HG02571 (cell line): ENCODE data around the gene SERTAD2.

Experiments
- ATAC-seq: cut with Tn5 transposase; IDR thresholded peaks from one replicate; pipeline ENCODE4 v1.9.1; 2021; ENCODE audit warnings: mild to moderate bottlenecking, moderate library complexity; ENCODE audit not compliant: unreplicated experiment

The SERTAD2 gene

DNA sequence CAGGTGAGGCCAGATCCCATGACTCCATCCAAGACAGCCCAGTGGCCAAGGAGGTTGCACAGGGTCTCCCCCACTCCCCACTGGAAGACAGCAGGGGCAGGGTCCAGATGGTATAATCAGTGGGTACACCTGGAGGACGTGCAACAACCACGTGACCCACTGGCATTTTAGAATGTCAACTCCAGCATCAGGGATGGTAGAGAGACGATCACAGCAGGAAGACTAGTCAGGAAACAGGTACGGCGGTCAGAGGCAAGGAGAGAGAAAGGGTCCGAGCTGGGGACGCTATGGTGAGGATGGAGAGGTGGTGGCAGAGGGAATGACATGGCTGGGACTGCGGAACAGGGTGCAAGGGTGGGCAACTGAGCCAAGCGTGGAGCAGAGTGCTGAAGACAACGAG, 23.0 kb downstream of the SERTAD2 start:
- ATAC-seq, result no peak

DNA sequence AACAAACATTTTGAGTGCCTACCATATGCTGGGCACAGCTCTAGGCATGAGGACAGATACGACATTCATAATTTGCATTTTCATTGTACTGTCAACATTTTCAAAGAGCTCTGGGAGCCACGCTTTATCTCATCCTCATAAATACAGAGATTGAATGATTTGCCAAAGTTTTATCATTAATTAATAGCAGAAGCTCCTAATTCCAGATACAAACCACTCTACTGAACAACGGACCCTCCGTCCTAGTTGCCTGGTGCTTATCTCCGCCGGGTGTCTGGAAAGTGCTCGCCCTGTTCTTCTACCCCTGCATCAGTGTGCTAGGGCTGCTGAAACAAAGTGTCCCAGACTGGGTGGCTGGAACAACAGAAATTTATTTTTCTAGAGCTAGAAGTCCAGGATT, 23.8 kb downstream of the SERTAD2 start:
- no peak for ATAC-seq

DNA sequence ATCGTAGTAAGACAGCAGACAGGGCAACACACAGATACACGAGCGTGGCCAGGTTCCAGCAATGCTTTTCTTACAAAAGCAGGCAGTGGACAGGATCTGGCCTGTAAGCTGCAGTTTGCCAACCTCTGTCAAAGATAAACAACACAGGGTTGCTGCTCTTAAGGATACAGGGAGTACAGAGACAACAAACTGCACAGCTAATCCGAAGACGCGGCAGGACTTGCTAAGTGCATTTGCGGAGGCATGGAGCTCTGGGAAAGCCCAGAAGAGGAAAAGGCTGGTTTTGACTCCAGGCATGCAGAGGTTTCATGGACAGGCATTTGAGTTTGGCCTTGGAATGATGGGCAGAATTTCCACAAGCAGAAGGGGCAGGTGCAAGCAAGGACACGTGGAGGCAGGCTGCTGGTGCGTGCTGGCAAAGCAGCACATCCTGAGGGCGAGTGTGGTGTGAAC, 24.4 kb downstream of the SERTAD2 start:
- no peak for ATAC-seq

DNA sequence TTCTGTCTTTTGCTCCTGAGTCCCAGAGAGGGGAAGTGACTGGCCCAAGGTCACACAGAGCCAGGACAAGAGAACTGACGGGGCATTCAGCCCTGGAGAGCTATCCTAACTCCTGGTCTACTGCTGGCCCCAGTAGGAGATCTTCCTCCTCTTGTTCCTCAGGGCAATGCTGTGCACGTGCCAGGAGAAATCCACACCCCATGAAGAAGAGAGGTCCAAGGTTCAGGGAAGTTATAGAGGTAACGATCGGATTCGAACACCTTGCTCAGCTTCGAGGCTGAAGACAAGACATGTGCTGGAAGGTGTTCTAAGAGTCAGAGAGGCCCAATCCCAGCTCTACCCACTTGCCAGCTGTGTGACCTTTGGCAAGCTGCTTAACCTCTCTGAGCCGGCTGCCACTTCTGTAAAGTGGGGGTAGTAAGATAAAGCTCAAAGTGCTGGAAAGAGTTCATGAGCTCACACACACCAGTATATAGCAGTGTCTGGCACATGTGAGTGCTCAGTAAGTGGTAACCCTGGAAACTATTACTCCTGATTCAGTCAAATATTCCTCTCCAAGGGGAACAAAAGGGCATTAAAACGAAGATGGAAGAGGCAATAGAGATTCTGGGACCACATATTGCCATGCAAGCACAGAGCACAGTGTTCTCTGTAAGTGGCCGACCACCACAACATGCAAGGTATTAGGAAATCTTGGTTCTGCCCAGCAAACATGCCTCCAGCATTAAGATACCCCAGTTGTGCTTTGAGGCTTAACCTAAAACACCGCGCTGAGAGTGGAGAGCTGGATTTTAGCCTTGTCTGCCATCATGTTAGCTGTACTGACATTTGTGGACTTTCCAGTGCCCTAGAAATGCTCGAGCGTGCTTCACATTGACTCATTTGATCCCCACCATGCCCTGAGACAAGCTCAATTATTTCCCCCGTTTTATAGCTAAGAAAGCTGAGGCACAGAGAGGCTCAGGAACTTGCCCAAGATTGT, 25.6 kb downstream of the SERTAD2 start:
- no peak for ATAC-seq

DNA sequence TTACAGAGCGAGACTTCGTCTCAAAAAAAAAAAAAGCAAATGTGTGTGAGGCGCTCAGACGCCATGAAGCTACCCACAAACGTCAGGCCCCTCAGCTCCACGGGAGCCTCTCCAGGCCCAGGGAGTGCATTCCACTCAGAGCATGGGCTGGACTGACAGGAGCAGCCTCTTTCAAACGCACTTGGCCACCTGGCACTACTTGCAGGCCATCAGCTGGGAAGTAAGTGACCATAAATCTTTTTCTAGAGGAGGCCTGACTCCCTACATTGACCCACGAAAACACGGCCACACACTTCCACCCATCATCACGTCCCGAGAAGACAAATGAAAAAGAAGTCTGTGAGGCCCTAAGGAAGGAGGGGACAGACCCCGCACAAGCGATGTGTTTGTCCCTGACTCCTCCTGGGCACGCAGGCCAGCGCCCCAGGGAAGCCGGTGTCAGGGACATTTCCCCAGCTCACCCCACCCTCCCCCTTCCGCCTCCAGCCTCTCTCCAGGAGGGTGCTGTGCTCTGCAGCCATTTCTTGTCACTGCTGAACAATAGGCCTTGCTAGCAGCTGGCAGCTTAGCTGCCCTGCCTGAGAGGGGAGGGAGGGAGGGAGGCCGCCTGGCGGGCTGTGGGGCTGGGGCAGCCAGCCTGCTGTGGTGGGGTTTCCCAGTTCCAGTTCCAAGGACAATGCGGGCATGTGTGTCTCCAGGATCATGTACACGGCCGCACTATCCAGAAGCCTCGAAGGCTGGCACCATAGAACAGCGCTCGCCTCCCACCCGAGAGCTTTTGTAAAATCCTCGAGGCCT, 26.6 kb downstream of the SERTAD2 start:
- no peak for ATAC-seq

DNA sequence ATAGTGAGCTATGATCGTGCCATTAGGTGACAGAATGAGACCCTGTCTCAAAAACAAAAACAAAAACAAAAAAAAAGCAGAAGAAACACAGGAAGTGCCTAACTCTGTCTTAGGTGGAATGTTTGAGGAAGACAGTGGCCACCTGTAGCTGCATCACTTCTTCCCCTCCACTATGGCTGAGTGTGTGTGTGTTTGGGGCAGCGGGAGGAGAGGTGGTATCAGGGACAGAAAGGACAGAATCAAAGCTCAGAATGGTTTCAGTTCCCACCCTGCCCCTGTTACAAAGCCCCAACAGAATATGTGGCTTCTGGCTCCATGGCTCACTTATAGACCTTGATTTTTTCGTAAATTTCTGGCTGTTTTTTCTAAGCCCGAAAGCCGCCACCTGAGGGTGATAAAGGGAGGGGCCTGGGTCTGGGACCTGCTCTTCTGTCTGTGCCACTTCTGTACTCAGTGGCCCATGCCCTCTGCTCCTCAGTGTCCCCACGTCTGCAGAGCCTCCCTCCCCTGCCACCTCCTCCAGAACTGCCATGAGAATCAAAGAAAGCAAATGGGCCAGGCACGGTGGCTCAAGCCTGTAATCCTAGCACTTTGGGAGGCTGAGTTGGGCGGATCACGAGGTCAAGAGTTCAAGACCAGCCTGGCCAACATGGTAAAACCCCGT, 27.4 kb downstream of the SERTAD2 start:
- no peak for ATAC-seq

DNA sequence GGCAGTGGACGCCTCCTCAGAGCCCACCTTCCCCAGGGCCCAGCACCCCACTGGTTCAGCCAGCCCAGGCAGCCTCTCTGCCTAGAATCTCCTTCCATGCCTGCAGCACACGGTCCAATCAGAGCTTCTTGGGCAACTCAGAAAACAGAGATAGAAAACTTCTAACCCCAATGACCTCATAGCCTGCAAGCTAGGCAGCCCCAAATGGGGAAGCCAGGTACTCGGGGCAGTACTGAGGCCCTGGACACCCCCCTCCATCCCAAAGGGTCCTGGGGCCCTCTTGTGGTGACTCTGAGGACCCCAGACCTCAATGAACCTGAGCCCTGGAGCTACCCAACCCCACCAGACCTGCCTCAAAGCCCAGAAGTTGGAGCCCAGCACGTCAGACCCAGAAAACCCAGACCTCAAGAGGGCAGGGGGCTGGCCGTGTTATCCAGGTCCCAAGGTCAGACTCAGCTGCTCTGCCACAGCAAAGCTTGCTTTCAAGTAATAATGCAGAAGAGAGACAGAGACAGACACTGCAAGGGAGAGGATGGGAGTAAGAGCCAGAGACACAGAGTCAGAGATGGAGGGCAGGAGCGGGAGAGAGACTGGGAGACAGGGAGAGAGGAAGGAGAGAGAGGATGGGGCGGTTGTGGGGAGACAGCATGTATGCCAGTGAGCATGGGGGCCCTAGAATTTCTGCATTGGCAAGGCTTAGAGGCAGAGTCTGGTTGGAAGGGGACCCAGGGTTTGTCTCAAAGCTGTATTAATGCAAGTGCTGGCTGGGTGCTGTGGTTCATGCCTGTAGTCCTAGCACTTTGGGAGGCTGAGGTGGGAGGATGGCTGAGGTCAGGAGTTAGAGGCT, 28.2 kb downstream of the SERTAD2 start:
- ATAC-seq, result no peak

DNA sequence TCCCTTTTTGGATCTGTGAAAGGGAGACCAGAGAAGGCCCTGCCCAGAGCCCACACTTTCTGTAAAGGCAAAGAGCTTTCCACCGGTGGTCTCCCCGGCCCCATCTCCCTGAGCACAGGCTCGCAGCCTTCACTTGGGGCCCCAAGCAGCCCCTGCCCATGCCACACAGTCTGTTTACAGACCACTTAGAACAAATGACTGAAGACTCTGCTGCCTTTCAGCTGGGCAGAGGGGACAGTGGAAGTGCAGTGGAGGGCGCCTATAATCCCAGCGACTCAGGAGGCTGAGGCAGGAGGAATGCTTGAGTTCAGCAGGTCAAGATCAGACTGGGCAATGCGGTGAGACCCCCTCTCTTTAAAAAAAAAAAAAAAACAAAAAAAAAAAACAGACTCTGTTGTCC, 28.9 kb downstream of the SERTAD2 start:
- ATAC-seq, result no peak

DNA sequence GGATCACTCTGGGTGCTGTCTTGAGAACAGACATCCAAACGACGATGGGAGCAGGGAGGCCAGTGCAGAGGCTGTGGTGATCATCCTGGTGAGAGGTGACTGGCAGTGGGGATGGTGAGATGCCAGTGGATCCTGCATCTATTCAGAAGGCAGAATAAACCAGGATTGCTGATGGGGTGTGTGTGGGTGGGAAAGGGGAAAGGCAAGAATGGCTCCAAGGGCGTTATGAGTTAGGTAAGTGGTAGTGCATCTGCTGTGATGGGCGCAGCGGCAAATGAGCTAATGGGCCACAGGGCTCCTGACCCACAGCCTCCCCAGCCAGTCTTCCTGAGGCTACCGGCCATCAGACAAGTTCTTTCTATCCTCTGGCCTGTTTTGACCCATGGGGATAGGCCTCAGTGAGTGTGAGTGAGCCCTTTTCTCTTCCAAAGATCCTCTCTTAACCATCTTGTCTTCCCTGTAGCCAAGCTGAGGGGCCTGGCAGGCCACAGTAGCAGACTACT, 29.6 kb downstream of the SERTAD2 start:
- no peak for ATAC-seq

DNA sequence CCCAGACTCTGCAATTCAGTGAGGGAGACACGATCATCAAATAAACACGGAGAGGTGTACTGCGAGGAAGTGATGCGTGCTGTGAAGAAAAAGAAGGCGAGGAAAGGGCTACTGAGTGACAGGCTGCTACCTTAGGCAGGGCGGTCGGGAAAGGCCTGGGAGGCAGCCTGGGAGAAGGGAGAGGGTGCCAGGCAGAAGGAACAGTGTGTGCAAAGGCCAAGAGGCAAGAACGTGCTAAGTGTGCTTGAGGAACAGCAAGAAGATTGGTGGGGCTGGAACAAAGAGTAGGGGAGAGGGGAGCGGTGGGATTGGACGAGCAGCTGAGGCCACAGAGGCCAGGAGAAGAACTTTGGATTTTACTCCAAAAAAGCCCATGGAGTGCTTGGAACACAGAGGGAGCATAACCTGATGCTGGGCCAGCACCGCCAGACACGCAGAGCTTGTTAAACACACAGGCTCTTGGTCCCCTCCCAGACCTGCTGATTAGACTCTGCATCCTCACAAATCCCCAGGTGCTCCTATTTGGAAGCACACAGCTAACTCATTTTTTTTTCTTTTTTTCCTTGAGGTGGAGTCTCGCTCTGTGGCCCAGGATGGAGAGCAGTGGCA, 30.4 kb downstream of the SERTAD2 start:
- ATAC-seq, result no peak

DNA sequence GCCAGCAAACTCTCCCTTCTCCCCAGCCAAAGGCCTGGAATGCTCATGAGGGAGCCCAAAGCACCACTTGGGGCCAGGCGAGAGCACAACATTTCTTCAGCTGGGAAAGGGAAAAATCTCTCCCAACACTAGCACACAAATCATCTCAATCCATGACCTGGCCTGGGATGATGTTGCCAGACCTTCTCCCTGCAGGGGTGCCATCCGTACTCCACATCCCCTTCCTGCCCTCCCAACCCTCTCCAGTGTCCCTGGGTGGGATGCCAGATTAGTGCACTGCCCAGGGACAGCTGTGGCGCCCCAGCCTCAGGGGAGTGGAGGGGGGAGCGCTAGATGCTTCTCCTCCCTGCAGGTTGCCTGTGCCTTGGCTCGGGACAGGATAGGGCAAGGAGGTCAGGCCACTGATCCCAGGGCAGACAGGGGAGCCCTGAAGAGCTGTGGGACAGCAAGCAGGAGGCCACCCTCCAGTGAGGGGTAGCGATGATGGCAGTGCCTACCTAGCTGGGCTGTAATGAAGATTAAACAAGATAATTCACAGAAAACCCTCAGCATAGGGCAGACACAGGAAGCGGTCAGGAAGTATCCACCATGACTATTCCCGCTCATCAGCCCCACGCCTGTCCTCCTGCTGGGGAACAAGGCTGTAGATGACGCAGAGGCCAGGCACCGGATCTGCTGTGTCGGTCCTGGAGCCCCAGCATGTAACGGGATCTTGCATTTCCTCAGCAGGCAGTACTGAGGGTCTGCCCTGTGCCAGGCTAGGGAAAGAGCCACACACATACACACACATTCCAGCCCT, 31.1 kb downstream of the SERTAD2 start:
- no peak for ATAC-seq

DNA sequence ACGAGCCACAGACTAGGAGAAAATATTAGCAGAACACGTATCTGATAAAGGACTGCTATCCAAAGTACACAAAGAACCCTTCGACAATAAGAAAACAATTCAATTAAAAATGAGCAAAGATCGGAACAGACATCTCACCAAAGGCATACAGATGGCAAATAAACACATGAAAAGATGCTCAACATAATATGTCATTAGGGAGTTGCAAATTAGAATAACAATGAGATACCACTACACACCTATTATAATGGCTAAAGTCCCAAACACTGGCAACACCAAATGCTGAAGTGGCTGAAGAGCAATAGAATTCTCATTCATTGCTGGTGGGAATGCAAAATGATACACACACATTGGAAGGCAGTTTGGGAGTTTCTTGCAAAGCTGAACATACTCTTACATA, 33.1 kb downstream of the SERTAD2 start:
- no peak for ATAC-seq

DNA sequence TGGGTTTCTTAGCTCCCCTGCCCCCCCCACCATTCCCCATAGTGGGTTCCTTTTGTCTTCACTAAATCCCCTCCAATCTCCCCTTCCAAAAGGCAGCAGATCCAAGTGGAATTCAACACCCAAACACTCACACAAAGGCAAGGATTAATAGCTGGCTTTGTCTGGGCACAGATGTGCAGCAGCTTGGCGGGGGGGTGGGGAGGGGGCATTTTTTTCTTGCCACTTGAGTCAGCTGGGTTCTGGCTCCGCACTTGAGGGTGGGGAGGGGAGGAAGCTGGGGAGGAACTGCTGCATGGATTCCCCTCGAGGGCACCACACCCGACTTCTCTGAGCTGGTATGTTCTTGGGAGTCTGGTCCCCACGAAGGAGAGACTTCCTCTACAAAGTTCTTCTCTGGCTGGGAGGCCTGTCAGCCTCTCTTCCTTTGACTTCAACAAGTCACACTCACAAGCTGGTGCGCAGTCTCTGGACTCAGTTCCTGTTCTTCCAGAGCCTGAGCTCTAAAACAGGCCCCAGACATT, 36.0 kb downstream of the SERTAD2 start:
- no peak for ATAC-seq

DNA sequence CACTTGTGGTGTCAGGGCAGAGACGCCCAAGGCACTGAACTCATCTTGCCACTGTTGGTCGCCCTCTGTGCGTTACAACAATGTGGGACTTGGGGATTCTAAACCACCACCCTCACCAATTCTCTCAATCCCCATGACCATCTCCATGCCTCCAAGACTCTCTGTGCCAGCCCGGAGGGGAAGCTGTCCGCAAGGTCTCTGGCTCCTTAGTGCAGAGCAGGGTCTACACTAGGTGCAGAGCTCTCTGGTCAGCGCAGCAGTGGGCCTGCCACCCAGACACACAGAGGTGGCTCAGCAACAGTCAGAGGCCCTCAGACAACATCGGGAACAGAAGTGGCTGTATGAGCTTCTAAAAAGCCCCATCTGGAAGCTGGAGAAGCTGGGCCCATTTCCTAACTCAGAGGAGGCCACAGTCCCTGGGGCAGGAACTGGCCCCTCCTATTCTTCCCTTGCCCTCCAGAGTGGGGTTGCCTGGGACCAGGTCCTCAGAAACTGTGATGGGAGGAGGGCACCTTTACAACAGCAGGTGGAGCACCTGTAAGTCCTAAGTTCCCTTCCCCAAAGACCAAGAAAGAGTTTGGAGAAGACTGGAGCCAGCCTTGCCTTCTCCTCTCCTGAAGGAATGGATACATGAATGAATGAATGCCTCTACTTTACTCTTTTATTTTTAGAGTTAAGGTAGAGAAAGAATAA, 37.7 kb downstream of the SERTAD2 start:
- no peak for ATAC-seq

DNA sequence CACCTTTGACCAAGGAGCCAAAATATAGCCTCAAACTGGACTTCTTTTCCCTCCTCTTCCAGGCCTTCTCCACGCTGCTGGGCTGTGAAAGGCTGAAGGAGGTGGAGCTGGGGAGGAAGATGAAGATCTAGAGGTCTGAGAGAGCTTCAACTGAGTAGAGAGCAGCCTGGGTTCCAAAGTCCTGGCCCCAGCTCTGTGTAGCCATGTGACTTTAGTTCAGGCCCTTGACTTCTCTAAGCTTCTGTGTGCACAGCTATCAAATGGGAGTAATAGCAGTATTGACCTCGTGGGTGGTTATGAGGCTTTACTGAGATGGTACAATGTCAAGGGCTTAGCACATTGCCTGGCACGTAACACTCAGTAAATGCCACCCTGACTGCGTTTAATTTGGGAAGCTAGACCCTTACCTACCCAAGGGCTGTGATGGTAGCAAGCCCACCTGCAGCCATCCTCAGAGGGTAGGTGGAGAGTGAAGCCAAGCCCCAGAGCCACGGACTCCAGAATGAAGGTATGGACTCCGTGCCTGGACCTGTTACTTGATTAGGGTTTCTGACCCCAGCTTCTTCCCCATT, 38.4 kb downstream of the SERTAD2 start:
- no peak for ATAC-seq

DNA sequence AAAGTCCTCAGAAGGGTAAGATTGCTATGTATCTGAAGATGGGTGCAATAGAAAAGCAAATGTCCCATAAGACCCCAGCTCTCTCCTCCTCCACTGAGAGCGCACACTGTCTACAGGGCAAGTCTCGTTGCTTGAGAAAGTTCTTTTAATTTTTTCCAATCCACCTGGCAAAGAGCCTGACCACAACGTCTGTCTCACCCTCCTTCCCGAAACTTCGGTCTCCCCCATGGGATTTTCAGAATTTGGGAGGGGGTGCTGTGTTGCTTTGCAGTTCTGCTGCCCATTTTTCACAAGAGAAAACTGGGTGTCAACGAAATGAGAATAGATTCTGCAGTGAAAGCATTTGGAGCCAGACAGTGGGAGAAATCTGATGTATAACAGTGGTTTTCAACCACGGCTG, 40.4 kb downstream of the SERTAD2 start:
- ATAC-seq, result no peak

DNA sequence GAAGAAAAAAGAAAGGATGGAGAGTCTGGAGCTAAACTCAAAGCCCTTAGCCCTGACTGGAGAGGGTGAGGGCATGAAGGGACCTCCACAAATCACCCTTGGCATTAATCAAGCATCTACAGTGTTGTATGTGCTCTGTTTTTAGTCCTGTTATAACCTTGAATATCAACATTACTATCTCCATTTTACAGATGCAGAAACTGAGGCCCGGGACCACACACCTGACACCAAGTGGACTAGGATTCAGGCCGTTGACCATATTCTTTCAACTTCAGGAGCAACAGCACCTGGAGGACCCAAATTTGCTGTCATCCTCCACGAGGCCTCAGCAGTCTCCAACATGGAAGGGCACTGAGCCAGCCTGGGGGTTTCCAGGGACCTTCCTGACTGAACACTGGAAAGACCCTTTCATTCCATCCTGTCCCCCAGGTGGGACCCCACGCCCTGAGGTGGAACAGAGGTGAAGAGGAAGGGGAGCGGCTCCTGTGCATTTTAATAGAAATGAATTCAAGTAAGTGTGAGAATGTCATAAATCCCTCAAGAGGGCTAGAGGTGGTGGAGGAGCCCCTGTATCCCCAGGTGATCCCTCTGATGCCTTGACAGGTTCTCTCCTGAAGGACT, 41.0 kb downstream of the SERTAD2 start:
- no peak for ATAC-seq
